Liver (tissue), 9 donors: ENCODE data around the gene HLA-DRA. TPM values are rescaled to one million over a fixed set of nuclear protein-coding genes. Genes with fewer than 3 reads are reported as not detected.
"Not testable (repeated sequence)": the region's sequence is repeated elsewhere in the genome, so short reads cannot be mapped to it uniquely, and the experiment has no call there.

Experiments
- DNase-seq: peaks from one replicate; pipeline ENCODE4 v3.0.0-alpha.2; 2017; ENCODE audit warnings: low spot score
- H3K27ac ChIP-seq, 2 donors: one replicate each; pipeline ENCODE4 v1.7.0; 2013; ENCODE audit warnings: inconsistent platforms in 2 of 2, low read length in 2 of 2, control low read depth in 1 of 2, low read depth in 1 of 2, mild to moderate bottlenecking in 1 of 2
- H3K27me3 ChIP-seq, 4 donors: one replicate each; pipeline versions ENCODE4 v1.6.1 to v1.7.0; 2013; ENCODE audit warnings: low read length in 3 of 4, inconsistent platforms in 1 of 4, mild to moderate bottlenecking in 1 of 4, moderate library complexity in 1 of 4; ENCODE audit not compliant: control insufficient read depth in 4 of 4, insufficient read depth in 4 of 4
- H3K36me3 ChIP-seq, 4 donors: one replicate each; pipeline versions ENCODE4 v1.6.1 to v1.7.0; 2013; ENCODE audit warnings: low read length in 3 of 4, mild to moderate bottlenecking in 3 of 4, low read depth in 1 of 4, moderate library complexity in 1 of 4; ENCODE audit not compliant: control insufficient read depth in 4 of 4, insufficient read depth in 3 of 4
- H3K4me1 ChIP-seq, 4 donors: one replicate each; pipeline versions ENCODE4 v1.6.1 to v1.7.0; 2013; ENCODE audit warnings: low read length in 3 of 4, mild to moderate bottlenecking in 3 of 4, moderate library complexity in 1 of 4; ENCODE audit not compliant: control insufficient read depth in 4 of 4, insufficient read depth in 4 of 4
- H3K4me3 ChIP-seq, 3 donors: one replicate each; pipeline versions ENCODE4 v1.6.1 to v1.7.0; 2013; ENCODE audit warnings: low read length in 3 of 3, control low read depth in 1 of 3, low read depth in 1 of 3, mild to moderate bottlenecking in 1 of 3
- H3K9ac ChIP-seq, 2 donors: one replicate each; pipeline ENCODE4 v1.7.0; 2013; ENCODE audit warnings: low read length in 2 of 2, mild to moderate bottlenecking in 2 of 2, moderate library complexity in 2 of 2, control low read depth in 1 of 2, low read depth in 1 of 2
- H3K9me3 ChIP-seq, 4 donors: one replicate each; pipeline versions ENCODE4 v1.6.1 to v1.7.0; 2013; ENCODE audit warnings: low read length in 3 of 4; ENCODE audit not compliant: control insufficient read depth in 4 of 4
- EGR1 ChIP-seq, 2 donors: IDR thresholded peaks; 2 replicates each; pipeline ENCODE4 v1.6.1; 2016 to 2018; ENCODE audit warnings: antibody characterized with exemption in 2 of 2, low read depth in 2 of 2
- FOXA1 ChIP-seq: IDR thresholded peaks from 2 replicates; pipeline ENCODE4 v1.6.1; 2016; ENCODE audit warnings: antibody characterized with exemption
- GABPA ChIP-seq, 2 donors: IDR thresholded peaks in 1 of 2; conservative IDR thresholded peaks in 1 of 2; 2 replicates each; pipeline ENCODE4 v1.6.1; 2016; ENCODE audit warnings: antibody characterized with exemption in 2 of 2, mild to moderate bottlenecking in 1 of 2, moderate library complexity in 1 of 2
- HNF4A ChIP-seq, 2 donors: conservative IDR thresholded peaks; 2 replicates each; pipeline ENCODE4 v1.6.1; 2016; ENCODE audit warnings: antibody characterized with exemption in 2 of 2, mild to moderate bottlenecking in 2 of 2
- HNF4G ChIP-seq: IDR thresholded peaks from 2 replicates; pipeline ENCODE4 v1.6.1; 2016; ENCODE audit warnings: antibody characterized with exemption
- JUND ChIP-seq, 2 donors: IDR thresholded peaks; 2 replicates each; pipeline ENCODE4 v1.6.1; 2016; ENCODE audit warnings: antibody characterized with exemption in 2 of 2
- MAX ChIP-seq: IDR thresholded peaks from 2 replicates; pipeline ENCODE4 v1.6.1; 2016; ENCODE audit warnings: antibody characterized with exemption
- RXRA ChIP-seq, 2 donors: IDR thresholded peaks; 2 replicates each; pipeline ENCODE4 v1.6.1; 2017 to 2018; ENCODE audit warnings: antibody characterized with exemption in 2 of 2, mild to moderate bottlenecking in 1 of 2
- SP1 ChIP-seq: IDR thresholded peaks from 2 replicates; pipeline ENCODE4 v1.6.1; 2018; ENCODE audit warnings: antibody characterized with exemption, mild to moderate bottlenecking
- TAF1 ChIP-seq: conservative IDR thresholded peaks from 2 replicates; pipeline ENCODE4 v1.6.1; 2016; ENCODE audit warnings: antibody characterized with exemption, mild to moderate bottlenecking
- YY1 ChIP-seq: IDR thresholded peaks from 2 replicates; pipeline ENCODE4 v1.6.1; 2016; ENCODE audit warnings: antibody characterized with exemption, mild to moderate bottlenecking
- ZBTB33 ChIP-seq: IDR thresholded peaks from 2 replicates; pipeline ENCODE4 v1.6.1; 2016; ENCODE audit warnings: antibody characterized with exemption
- WGBS: extraction: QIAGEN DNeasy Blood & Tissue Kit; methylation state at CpG from one replicate; pipeline ENCODE4 v1.1.7; 2013; 5-methylcytosine and 5-hydroxymethylcytosine counted together
- polyA plus RNA-seq, 2 donors: library from polyadenylated mRNA; stranded (reverse) in 1 of 2; unstranded in 1 of 2; fragments of 200-250 nt in 1 of 2; fragments of >200 nt in 1 of 2; fragmentation: Nextera tagmentation in 1 of 2; extraction: Ambion mirVana in 1 of 2; gene quantifications; one replicate each; pipeline versions ENCODE4 v1.2.1 to v1.2.3, GENCODE V29; 2013 to 2015
- total RNA-seq, 2 donors: library from RNA; depleted of rRNA; stranded (reverse); fragments of >200 nt; gene quantifications; one replicate each; pipeline ENCODE4 v1.2.3, GENCODE V29; 2014
- donor health status: healthy.
- donor health status: healthy.
- donor health status: healthy.
- donor health status: healthy.
- donor health status: healthy.

HLA-DRA gene
- total and polyA plus RNA-seq, 4 donors, result 53.4 to 145 (median 88.2) TPM

- H3K27ac ChIP-seq, result no peak overlapping the region
- no peaks in the 10 kb centered on the region for H3K9me3 ChIP-seq
- H3K36me3 ChIP-seq, result no peaks in the 10 kb centered on the region
- H3K27me3 ChIP-seq, result peaks cover 0 to 2% (median 1%) of the 10 kb centered on the region in 4 donors
- H3K4me3 ChIP-seq, result no peak overlapping the region
- WGBS, result 49% methylated on average over 4 of the region's 4 CpGs
- no peaks in the 10 kb centered on the region for H3K4me1 ChIP-seq
- no peak overlapping the region for H3K9ac ChIP-seq
- no peak for TF ChIP-seq HNF4A (conservative IDR thresholded peaks at IDR 0.05)
- TF ChIP-seq TAF1, result no peak
- TF ChIP-seq FOXA1, result no peak
- no peak for TF ChIP-seq ZBTB33
- TF ChIP-seq MAX, result no peak
- no peak for TF ChIP-seq SP1
- no peak for TF ChIP-seq JUND (IDR thresholded peaks at IDR 0.05)
- no peak for TF ChIP-seq YY1
- TF ChIP-seq HNF4G, result no peak
- DNase-seq, result no peak
These were observed 20.8 kb downstream of the HLA-DRA start for GRCh38 chr6:32460528-32460927.

GRCh38 chr6:32461493-32461892, 21.8 kb downstream of the HLA-DRA start:
- TF ChIP-seq RXRA (IDR thresholded peaks at IDR 0.05) (no peak), HNF4G (no peak)
- Histone ChIP-seq H3K4me1 (no peaks in the 10 kb centered on the region), H3K27me3 (peaks cover 0 to 2% (median 1%) of the 10 kb centered on the region in 4 donors), H3K27ac (no peak overlapping the region), H3K4me3 (no peak overlapping the region), H3K36me3 (no peaks in the 10 kb centered on the region), H3K9me3 (no peaks in the 10 kb centered on the region), H3K9ac (no peak overlapping the region)
- 67% methylated on average over 5 of the region's 5 CpGs for WGBS
- DNase-seq, result no peak

- DNase-seq, result no peak
- Histone ChIP-seq H3K27me3 (peaks cover 0 to 2% (median 1%) of the 10 kb centered on the region in 4 donors), H3K9ac (no peak overlapping the region), H3K27ac (no peak overlapping the region), H3K4me1 (no peaks in the 10 kb centered on the region), H3K9me3 (no peaks in the 10 kb centered on the region), H3K36me3 (no peaks in the 10 kb centered on the region), H3K4me3 (no peak overlapping the region)
- TF ChIP-seq JUND (IDR thresholded peaks at IDR 0.05) (no peak), EGR1 (IDR thresholded peaks at IDR 0.05; ENCODE audit: low read depth in 2 of 2) (no peak), HNF4A (conservative IDR thresholded peaks at IDR 0.05) (no peak), SP1 (no peak), YY1 (no peak), GABPA (IDR thresholded peaks at IDR 0.05 in 1 of 2, conservative IDR thresholded peaks at IDR 0.05 in 1 of 2) (no peak), FOXA1 (no peak)
- 40% methylated on average over 3 of the region's 3 CpGs for WGBS
These were observed 22.9 kb downstream of the HLA-DRA start for GRCh38 chr6:32462609-32463008.

GRCh38 chr6:32467743-32468503, 28.2 kb downstream of the HLA-DRA start:
- not testable (repeated sequence) for H3K36me3 ChIP-seq, DNase-seq, H3K27ac ChIP-seq, H3K4me1 ChIP-seq, H3K27me3 ChIP-seq, H3K9ac ChIP-seq, H3K4me3 ChIP-seq, H3K9me3 ChIP-seq
- 68% methylated on average over 5 of the region's 5 CpGs for WGBS
